Activated T-helper 9 cell treated with anti-CD3 and anti-CD28 coated beads, Interleukin-2, amount 50 U/mL, for 16 hours (primary cell): Measurements from ENCODE around the gene ATP11A.

ENCODE experiments used
- DNase-seq: peaks from one replicate; pipeline ENCODE4 v3.0.0-alpha.2; 2020; ENCODE audit warnings: low read depth

Gene ATP11A

DNA sequence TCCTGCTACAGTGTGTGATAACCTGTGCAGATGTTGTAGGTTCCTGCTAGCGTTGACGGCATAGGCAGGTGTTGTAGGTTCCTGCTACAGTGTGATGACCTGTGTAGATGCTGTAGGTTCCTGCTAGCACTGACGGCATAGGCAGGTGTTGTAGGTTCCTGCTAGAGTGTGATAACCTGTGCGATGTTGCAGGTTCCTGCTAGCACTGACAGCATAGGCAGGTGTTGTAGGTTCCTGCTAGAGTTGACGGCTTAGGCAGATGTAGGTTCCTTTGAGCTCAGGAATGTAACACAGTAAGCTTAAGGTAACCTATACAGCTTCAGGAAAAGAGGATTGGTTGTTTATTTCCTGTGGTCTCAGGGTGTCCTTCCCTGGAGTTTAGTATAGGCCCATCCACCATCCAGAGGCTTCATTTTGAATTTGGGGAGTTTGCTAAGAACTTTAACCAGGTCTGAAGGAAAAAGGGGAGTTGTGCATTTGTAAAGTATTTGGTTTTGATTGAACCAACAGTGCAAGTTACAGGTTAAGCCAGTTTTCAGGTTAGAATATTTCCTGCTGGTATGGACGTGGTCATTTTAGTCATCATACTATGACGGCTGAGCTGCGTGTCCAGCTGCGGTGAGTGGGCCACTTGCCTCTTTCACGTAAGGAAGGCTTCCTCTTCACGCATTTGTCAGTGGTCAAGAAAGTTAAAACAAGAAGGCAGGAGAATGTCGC lies 53.8 kb downstream of the ATP11A start:
- DNase-seq, result no peak

GRCh38 chr13:112744168-112745021 lies 54.6 kb downstream of the ATP11A start:
- no peak for DNase-seq

GRCh38 chr13:112746044-112746443 lies 56.2 kb downstream of the ATP11A start:
- no peak for DNase-seq

- no peak for DNase-seq
Measured at GRCh38 chr13:112747256-112747655, 57.4 kb downstream of the ATP11A start.

DNA sequence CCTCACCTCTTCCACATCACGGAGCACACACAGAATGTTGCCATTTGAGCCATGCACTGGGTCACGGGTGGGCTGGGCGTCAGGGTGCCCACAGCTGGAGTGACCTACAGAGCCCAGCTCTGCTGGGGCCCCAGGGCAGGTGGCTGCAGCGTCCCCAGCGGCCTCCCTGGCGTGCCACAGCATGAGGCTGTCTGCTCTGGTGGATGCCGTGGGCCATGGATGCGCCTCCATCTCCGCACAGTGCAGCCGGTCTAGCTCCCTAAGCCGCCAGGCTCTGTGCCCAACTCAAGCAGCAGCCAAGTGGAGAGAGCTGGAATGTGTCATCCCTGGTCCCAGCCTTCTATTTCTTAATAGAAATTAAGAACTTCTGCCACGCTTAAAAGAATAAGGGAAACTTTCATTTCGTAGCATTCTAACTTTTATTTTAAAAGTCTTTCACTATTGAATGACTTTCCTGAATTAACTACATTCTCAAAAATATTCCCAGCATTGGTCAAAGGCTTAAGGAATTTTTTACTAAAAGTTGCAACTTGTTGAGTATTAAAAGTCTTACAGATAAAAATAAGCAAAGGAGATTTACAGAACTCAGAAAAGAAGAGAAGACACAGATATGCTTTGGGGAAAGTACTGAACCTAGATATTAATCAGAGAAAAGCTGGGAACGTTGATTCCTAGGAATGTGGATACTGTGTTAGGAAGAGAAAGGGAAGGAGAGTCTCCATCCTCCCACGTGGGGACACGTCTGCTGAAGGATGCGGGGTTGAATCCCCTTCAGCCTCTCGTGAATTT lies 59.3 kb downstream of the ATP11A start:
- no peak for DNase-seq

DNA sequence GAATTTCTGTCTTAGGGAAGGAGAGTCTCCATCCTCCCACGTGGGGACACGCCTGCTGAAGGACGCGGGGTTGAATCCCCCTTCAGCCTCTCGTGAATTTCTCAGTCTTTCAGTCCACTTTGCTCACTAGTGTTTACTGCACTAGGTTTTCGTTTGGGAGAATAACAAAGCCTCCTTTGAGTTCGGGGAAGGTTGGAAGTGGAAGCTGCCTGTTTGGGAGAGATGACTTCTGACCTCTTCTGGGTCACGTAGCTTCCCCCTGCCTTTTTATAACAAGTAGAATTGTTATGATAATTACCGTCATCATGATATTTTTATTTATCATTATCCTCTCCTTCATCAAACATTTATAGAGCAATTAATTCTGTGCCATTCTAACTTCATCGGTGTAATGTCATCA lies 60.7 kb downstream of the ATP11A start:
- DNase-seq, result no peak

GRCh38 chr13:112751617-112752016 lies 61.8 kb downstream of the ATP11A start:
- DNase-seq, result no peak

DNA sequence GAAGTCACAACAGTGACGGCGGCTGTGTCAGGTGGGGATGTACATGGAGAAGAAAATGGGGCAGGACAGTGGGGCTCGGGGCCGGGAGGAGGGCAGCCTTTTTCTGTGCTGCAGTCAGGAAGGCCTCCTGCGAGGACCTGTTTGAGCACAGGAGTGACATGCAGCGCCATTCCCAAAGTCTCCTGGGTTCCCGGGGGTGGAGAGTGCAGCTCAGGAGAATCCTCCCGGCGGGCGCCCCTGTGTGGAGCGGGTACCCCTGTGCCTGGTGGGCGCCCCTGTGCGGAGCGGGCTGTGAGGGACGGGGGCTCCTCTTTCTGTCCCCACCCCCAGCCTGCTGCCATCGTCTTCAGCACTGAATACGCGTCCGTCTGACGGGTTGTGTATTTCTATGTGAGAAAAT lies 62.4 kb downstream of the ATP11A start:
- DNase-seq, result no peak

- no peak for DNase-seq
Measured at GRCh38 chr13:112752711-112753541, 63.1 kb downstream of the ATP11A start.

DNA sequence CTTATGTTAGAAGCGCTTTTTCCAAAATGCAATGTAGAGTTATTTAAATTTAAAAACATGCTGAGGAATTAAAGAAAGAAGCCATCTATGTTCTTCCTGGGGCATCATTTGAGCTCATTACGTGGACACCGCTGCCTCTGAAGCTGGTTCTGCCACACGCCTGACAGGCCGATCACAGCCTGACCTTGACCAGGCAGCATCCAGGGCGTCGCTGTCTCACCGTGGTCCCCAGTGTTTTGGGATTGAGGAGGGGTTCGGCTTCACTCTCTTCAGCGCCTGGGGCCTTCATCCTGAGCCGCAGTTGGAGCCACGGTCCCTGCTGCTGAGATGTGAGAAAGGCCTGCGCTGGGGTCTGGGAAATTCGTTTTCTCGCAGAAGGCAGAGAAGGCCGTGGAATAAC lies 64.0 kb downstream of the ATP11A start:
- DNase-seq, result no peak

DNA sequence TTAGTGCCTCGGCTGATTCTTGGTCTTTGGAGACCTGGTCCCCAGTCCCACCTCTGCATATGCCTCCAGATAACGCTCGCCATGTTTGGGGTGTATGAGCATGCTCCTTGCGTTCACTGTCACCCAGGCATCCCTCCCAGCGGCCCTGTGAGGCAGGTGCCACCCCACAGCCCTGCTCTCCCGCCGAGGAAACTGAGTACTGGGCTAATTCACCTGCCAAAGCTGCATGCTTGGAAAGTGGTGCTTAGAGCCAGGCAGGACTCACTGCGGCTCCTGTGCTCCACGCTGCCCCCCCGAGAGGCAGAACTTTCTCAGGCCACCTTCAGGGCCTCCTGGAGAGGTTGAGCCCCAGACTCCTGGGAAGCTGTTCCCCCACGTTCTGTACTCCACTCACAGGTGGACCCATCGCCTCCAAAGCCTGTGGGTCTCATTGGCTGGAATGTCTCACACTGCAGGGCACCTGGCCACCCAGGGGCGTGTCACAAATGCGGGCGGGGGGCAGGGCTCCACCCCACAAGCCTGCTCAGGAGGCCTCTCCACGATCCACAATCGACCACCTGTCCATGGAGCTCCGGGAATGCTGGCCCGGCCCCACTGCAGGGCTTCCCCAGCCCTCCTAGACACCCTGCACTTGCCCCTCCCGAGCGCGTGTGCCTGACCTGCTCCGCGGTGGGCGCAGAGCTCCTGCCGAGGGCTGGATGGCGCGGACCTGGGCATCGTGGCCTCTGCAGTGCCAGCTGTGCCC lies 64.6 kb downstream of the ATP11A start:
- DNase-seq, result no peak

DNA sequence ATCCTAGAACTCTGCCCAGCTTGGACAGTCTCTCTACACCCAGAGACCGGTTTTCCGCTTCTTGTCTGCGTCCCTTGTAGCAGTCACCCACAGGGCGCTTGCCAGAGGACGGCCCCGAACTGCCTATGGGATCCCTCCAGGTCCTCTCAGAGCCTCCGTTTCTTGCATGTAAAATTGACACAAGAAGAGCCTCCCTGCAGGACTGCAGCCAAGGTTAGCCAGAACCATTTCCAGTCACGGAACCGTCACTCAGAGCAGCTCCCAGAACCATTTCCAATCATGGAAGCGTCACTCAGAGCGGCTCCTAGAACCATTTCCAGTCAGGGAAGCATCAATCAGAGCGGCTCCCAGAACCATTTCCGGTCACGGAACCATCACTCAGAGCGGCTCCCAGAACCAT lies 65.5 kb downstream of the ATP11A start:
- DNase-seq, result no peak

- DNase-seq, result no peak
Measured at GRCh38 chr13:112756081-112756480, 66.2 kb downstream of the ATP11A start.

- no peak for DNase-seq
Measured at GRCh38 chr13:112756511-112756966, 66.7 kb downstream of the ATP11A start.

DNA sequence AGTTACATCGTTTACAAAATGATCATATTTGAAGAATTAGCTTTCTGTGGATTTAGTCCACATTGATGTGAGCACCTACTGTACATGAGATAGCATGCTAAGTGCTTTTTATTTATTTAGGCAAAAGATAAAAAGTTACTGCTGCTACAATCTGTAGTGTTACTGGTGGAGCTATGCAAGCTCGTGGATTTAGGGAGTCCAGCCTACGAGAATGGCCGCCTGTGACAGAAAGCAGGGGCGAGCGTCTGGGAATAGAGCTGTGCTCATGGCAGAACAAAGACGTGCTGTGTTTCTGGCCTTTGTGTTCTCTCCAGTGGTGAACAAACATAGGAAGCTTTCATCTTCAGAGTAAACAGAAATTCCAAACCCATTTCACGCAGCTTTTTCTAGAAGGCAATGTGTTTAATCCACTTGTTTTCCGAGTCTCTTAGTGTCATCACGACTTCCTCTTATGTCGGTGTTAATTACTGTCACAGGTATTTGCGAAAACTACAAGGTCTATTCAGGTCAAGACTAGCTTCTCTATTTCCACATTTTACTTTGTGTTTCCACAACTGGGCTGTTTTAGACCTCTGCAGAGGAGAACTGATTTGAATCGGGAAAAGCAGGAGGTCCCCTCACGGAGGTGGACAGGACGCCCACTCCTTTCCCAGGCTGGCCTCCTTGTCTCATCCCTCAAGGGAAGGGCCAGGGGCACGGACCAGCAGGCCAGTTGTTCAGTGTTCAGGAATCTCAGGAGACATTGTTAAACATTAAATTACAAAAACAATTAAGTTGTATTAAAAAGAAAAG lies 67.3 kb downstream of the ATP11A start:
- no peak for DNase-seq

GRCh38 chr13:112757759-112758086 lies 67.9 kb downstream of the ATP11A start:
- no peak for DNase-seq

DNA sequence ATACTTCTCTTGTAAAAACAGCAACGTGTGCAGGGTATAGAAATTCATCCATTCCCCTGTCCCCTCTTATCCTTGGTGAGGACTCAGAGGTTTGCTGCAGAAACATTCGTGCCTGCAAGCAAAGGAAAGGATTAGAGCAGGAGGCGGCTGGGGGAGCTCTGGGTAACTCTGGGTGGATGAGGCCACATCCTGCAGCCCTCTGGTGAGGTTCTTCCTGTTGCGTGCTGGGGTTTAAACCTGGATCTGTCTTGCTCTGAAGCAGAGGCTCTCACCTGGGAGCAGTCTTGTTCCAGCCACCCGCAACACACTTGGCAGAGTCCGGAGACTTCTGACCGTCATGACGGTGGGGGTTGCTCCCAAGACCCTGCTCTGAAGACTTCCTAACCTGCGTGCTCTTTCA lies 69.2 kb downstream of the ATP11A start:
- no peak for DNase-seq

- no peak for DNase-seq
Measured at GRCh38 chr13:112759827-112760226, 70.0 kb downstream of the ATP11A start.

- no peak for DNase-seq
Measured at GRCh38 chr13:112760435-112760834, 70.6 kb downstream of the ATP11A start.

- no peak for DNase-seq
Measured at GRCh38 chr13:112760931-112761330, 71.1 kb downstream of the ATP11A start.
